HG03103 (cell line): ENCODE data around the gene ARFGAP1.
"Not testable (repeated sequence)": the region's sequence is repeated elsewhere in the genome, so short reads cannot be mapped to it uniquely, and the experiment has no call there.

Experiments used
- ATAC-seq: cut with Tn5 transposase; IDR thresholded peaks from one replicate; pipeline ENCODE4 v1.9.1; 2021; ENCODE audit warnings: low read depth; ENCODE audit not compliant: unreplicated experiment

ARFGAP1 gene

GRCh38 chr20:63239431-63239830, 33.2 kb upstream of the ARFGAP1 start:
- no peak for ATAC-seq

GRCh38 chr20:63240004-63240403, 32.6 kb upstream of the ARFGAP1 start:
- no peak for ATAC-seq

- ATAC-seq = no peak
Measured at GRCh38 chr20:63241272-63241671, 31.3 kb upstream of the ARFGAP1 start.

- no peak for ATAC-seq
Measured at GRCh38 chr20:63242736-63243135, 29.9 kb upstream of the ARFGAP1 start.

GRCh38 chr20:63243604-63244247, 28.9 kb upstream of the ARFGAP1 start:
- no peak for ATAC-seq

- ATAC-seq = no peak
Measured at GRCh38 chr20:63244468-63244867, 28.1 kb upstream of the ARFGAP1 start.

- ATAC-seq = no peak
Measured at GRCh38 chr20:63246490-63247288, 25.9 kb upstream of the ARFGAP1 start.

- ATAC-seq = no peak
Measured at GRCh38 chr20:63247671-63248228, 24.9 kb upstream of the ARFGAP1 start.

GRCh38 chr20:63248835-63249591, 23.6 kb upstream of the ARFGAP1 start:
- no peak for ATAC-seq

- ATAC-seq = no peak
Measured at GRCh38 chr20:63249891-63250290, 22.7 kb upstream of the ARFGAP1 start.

- not testable (repeated sequence) for ATAC-seq
Measured at GRCh38 chr20:63251350-63251749, 21.3 kb upstream of the ARFGAP1 start.

GRCh38 chr20:63252284-63252711, 20.3 kb upstream of the ARFGAP1 start:
- no peak for ATAC-seq

GRCh38 chr20:63253065-63253437, 19.6 kb upstream of the ARFGAP1 start:
- no peak for ATAC-seq

- no peak for ATAC-seq
Measured at GRCh38 chr20:63253438-63254231, 19.0 kb upstream of the ARFGAP1 start.

- no peak for ATAC-seq
Measured at GRCh38 chr20:63254232-63254605, 18.4 kb upstream of the ARFGAP1 start, which contains the start of gene NKAIN4. Gene NKAIN4 (minus strand): TSS chr20:63254463. CDS start chr20:63254450, 13 bp downstream.

GRCh38 chr20:63254606-63255384, 17.8 kb upstream of the ARFGAP1 start:
- ATAC-seq = no peak

- ATAC-seq = no peak
Measured at GRCh38 chr20:63255931-63256704, 16.5 kb upstream of the ARFGAP1 start.

- ATAC-seq = no peak
Measured at GRCh38 chr20:63256954-63257353, 15.7 kb upstream of the ARFGAP1 start.

- no peak for ATAC-seq
Measured at GRCh38 chr20:63257629-63258028, 15.0 kb upstream of the ARFGAP1 start.
